ENCODE measurements around the gene MEI1.

Gene MEI1

GRCh38 chr22:41787331-41787730 is 88.0 kb downstream of the MEI1 start:
- no peak for DNase-seq (ENCODE audit: low read depth)

- DNase-seq (ENCODE audit: low read depth), result no peak
These were observed 94.6 kb downstream of the MEI1 start for GRCh38 chr22:41793871-41794270.

- DNase-seq (ENCODE audit: low read depth), result no peak
These were observed 99.4 kb downstream of the MEI1 start for GRCh38 chr22:41798736-41799135.

- DNase-seq (ENCODE audit: low read depth), result peak; percentile 32
These were observed 100.4 kb downstream of the MEI1 start for GRCh38 chr22:41799486-41800347.

- DNase-seq (ENCODE audit: low read depth), result peak; percentile 89
These were observed 101.2 kb downstream of the MEI1 start, which contains the start of gene CCDC134 for GRCh38 chr22:41800348-41801146. Gene CCDC134 (plus strand): TSS chr22:41800679. CDS start chr22:41808891, 8,212 bp downstream.

- no peak for DNase-seq (ENCODE audit: low read depth)
These were observed 102.0 kb downstream of the MEI1 start for GRCh38 chr22:41801147-41801819.

- no peak for DNase-seq (ENCODE audit: low read depth)
These were observed 102.6 kb downstream of the MEI1 start for GRCh38 chr22:41801886-41802285.

GRCh38 chr22:41805639-41806038 is 106.3 kb downstream of the MEI1 start:
- no peak for DNase-seq (ENCODE audit: low read depth)

- no peak for DNase-seq (ENCODE audit: low read depth)
These were observed 109.1 kb downstream of the MEI1 start for GRCh38 chr22:41808400-41808799.

GRCh38 chr22:41810022-41810421 is 110.7 kb downstream of the MEI1 start:
- DNase-seq (ENCODE audit: low read depth), result no peak

- no peak for DNase-seq (ENCODE audit: low read depth)
These were observed 113.7 kb downstream of the MEI1 start for GRCh38 chr22:41812805-41813545.

GRCh38 chr22:41813726-41814410 is 114.6 kb downstream of the MEI1 start:
- peak; percentile 30 for DNase-seq (ENCODE audit: low read depth)

- no peak for DNase-seq (ENCODE audit: low read depth)
These were observed 116.4 kb downstream of the MEI1 start for GRCh38 chr22:41815716-41816115.

- DNase-seq (ENCODE audit: low read depth), result no peak
These were observed 116.9 kb downstream of the MEI1 start for GRCh38 chr22:41816241-41816640.

- DNase-seq (ENCODE audit: low read depth), result no peak
These were observed 117.6 kb downstream of the MEI1 start for GRCh38 chr22:41816871-41817270.

GRCh38 chr22:41818011-41818410 is 118.7 kb downstream of the MEI1 start:
- no peak for DNase-seq (ENCODE audit: low read depth)

GRCh38 chr22:41818596-41818995 is 119.3 kb downstream of the MEI1 start:
- DNase-seq (ENCODE audit: low read depth), result no peak

GRCh38 chr22:41819257-41819656 is 120.0 kb downstream of the MEI1 start:
- no peak for DNase-seq (ENCODE audit: low read depth)

- DNase-seq (ENCODE audit: low read depth), result no peak
These were observed 121.1 kb downstream of the MEI1 start for GRCh38 chr22:41820447-41820846.

- DNase-seq (ENCODE audit: low read depth), result no peak
These were observed 122.4 kb downstream of the MEI1 start for GRCh38 chr22:41821471-41822316.

Data from EH (cell line).